SK-N-DZ (cell line): Measurements from ENCODE around the gene RGS14.
A peak's percentile ranks its signal among the peaks of the same experiment; 100 is the strongest.
"Not testable (repeated sequence)": the region's sequence is repeated elsewhere in the genome, so short reads cannot be mapped to it uniquely, and the experiment has no call there.

Experiments used
- DNase-seq: peaks from one replicate; pipeline ENCODE4 v3.0.0-alpha.2; 2015; ENCODE audit warnings: low spot score

The RGS14 gene

GRCh38 chr5:177346820-177347219 lies 10.9 kb upstream of the RGS14 start:
- DNase-seq, result no peak

GRCh38 chr5:177347699-177348098 lies 10.0 kb upstream of the RGS14 start:
- no peak for DNase-seq

GRCh38 chr5:177349362-177349647 lies 8.4 kb upstream of the RGS14 start:
- DNase-seq, result no peak

- DNase-seq, result no peak
These were observed 8.0 kb upstream of the RGS14 start for GRCh38 chr5:177349762-177350161.

- no peak for DNase-seq
These were observed 6.8 kb upstream of the RGS14 start for GRCh38 chr5:177350776-177351391.

GRCh38 chr5:177351392-177352329 lies 6.1 kb upstream of the RGS14 start, which contains the start of gene LMAN2:
TSS of gene LMAN2 (minus strand) at chr5:177351668. CDS start at chr5:177351647, 21 bp downstream.
- DNase-seq, result peak; percentile 95

- DNase-seq, result no peak
These were observed 4.6 kb upstream of the RGS14 start for GRCh38 chr5:177353093-177353492.

- DNase-seq, result no peak
These were observed 3.5 kb upstream of the RGS14 start for GRCh38 chr5:177354256-177354655.

- DNase-seq, result no peak
These were observed 3.0 kb upstream of the RGS14 start for GRCh38 chr5:177354711-177355110.

GRCh38 chr5:177355162-177355867 lies 2.4 kb upstream of the RGS14 start:
- DNase-seq, result no peak

GRCh38 chr5:177355868-177356168 lies 1.9 kb upstream of the RGS14 start:
- no peak for DNase-seq

GRCh38 chr5:177356746-177357145 lies 978 bp upstream of the RGS14 start:
- DNase-seq, result no peak

GRCh38 chr5:177357146-177357458 lies 622 bp upstream of the RGS14 start:
- no peak for DNase-seq

- no peak for DNase-seq
These were observed 671 bp downstream of the RGS14 start for GRCh38 chr5:177358370-177358819.

GRCh38 chr5:177359451-177359851 lies 1.7 kb downstream of the RGS14 start:
- DNase-seq, result no peak

GRCh38 chr5:177359860-177360259 lies 2.1 kb downstream of the RGS14 start:
- no peak for DNase-seq

GRCh38 chr5:177360740-177361139 lies 3.0 kb downstream of the RGS14 start:
- not testable (repeated sequence) for DNase-seq

GRCh38 chr5:177361418-177362291 lies 3.9 kb downstream of the RGS14 start:
- DNase-seq, result no peak

- DNase-seq, result no peak
These were observed 4.5 kb downstream of the RGS14 start for GRCh38 chr5:177362292-177362609.

- peak; percentile 51 for DNase-seq
These were observed 5.1 kb downstream of the RGS14 start for GRCh38 chr5:177362610-177363507.

GRCh38 chr5:177363565-177363964 lies 5.8 kb downstream of the RGS14 start:
- DNase-seq, result no peak
